ENCODE results near the gene NHP2.

- TF ChIP-seq CTCF (IDR thresholded peaks at IDR 0.05): no peak
- no peak for TF ChIP-seq ZFX (IDR thresholded peaks at IDR 0.05; ENCODE audit: borderline replicate concordance)
These were observed 23.9 kb upstream of the NHP2 start for GRCh38 chr5:178177569-178177968.

Data from 22Rv1 (cell line).